UCSD-AML1 (cell line): ENCODE measurements around the gene SYNCRIP.
"Not testable (repeated sequence)": the region's sequence is repeated elsewhere in the genome, so short reads cannot be mapped to it uniquely, and the experiment has no call there.

ENCODE experiments used
- DNase-seq: peaks from one replicate; lab custom pipeline; 2025; ENCODE audit not compliant: unreplicated experiment; lab: John Stamatoyannopoulos, UW

SYNCRIP gene

DNA sequence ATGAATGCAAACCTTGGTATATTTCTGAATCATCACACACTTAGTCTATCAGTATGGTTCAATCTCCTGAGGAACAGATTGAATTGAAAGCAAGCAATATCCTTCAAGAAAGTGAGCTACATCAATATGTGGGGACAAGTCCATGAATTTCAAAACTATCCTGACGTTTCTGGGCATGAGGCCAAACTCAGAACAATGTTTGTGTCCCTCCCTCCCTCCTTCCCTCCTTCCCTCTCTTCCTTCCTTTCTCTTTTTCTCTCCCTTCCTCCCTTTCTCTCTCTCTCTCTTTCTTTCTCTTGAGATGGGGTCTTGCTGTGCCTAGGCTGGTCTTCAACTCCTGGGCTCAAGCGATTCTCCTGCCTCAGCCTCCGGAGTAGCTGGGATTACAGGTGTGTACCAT lies 27.9 kb upstream of the SYNCRIP start:
- no peak for DNase-seq

DNA sequence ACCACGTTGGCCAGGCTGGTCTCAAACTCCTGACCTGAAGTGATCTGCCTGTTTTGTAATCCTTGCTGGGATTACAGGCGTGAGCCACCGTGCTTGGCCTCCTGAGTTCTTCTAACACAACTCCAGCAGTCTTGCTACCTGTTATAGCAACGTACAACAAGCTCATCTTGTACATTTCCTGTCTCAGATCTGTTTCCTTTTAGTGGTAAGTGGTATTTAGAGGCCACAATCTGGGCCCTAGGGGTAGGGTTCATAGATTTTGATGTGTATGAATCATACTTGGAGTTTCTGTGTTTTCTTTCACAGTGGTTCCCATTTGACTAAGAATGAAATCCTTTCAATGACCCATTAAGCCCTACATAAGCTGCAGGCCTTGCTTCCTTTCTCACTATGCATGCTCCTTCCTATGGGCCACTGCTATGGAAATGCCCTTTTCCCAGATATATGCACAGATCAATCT lies 27.1 kb upstream of the SYNCRIP start:
- no peak for DNase-seq

DNA sequence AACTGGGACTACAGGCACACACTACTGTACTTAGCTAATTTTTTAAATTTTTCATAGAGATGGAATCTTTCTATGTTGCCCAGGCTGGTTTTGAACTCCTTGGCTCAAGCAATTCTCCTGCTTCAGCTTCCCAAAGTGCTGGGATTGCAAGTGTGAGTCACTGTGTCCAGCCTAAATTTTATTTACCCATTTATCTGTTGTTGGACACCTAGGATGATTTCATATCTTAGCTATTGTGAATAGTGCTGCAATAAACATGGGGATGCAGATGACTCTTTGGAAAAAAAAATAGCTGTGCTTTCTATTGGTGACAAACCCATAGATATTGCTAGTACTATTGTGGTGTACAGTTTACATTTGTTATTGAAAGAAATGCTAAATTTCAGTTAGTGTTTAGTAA lies 19.6 kb upstream of the SYNCRIP start:
- DNase-seq = no peak

DNA sequence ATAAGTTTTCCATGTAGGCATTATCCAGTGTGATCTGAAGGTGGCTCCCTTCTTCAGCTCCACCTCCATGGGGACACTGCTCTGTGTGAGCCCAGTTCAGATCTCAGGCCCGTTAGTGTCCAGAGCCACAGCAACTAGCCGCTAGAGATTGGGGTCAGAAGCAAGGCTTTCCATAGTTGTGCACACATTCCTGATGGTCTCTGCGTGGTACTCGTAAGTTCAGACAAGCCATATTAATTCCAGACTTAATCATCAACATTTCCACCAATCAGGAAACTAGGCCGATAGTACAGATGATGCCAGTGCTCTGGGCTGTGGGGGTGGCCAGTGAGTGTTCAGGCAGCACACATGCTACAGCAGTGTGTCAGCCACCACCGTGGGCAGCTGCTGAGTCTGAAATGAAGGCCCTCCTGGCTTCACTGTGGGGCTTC lies 17.5 kb upstream of the SYNCRIP start:
- DNase-seq = peak; percentile 16

DNA sequence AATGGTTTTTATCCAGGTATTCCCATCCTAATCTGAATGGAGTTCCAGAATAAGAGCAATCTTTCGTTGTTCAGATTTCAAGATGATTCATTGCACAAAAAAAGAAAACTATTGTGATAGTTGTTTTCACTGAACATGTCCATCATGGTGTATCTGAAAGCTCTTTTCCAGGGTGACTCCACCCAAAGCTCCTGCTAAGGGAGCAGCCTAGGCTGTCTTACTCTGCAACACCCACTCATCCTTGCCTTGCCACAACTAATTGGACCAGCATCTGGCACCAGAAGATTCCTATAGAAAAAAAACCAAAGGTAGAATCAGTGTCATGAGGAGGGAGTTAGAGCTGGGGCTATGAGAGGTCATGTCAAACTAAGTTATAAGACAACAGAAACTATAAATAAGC lies 7.9 kb upstream of the SYNCRIP start:
- DNase-seq = no peak

DNA sequence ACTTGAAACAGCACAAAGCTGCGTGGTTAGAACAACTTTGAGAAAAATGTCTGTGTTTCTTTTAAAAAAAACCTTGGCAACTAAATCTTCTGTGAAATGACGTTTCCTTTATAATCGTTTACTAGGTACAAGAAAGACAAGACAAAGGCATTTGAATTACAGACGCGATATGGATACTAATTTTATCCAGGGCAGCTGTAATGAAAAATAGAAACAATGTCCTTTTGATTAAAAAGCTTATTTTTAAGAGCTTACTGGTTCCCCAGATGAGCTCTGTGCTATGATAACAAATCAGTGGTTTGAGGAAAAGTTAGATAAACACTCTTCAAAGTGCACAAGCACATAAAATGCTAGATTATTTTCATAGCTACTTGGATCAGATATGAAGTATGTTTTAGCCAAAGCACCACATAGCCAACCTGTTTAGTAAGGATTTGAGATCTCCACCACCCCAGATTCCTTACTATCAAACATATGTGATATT lies 1.6 kb upstream of the SYNCRIP start:
- no peak for DNase-seq

DNA sequence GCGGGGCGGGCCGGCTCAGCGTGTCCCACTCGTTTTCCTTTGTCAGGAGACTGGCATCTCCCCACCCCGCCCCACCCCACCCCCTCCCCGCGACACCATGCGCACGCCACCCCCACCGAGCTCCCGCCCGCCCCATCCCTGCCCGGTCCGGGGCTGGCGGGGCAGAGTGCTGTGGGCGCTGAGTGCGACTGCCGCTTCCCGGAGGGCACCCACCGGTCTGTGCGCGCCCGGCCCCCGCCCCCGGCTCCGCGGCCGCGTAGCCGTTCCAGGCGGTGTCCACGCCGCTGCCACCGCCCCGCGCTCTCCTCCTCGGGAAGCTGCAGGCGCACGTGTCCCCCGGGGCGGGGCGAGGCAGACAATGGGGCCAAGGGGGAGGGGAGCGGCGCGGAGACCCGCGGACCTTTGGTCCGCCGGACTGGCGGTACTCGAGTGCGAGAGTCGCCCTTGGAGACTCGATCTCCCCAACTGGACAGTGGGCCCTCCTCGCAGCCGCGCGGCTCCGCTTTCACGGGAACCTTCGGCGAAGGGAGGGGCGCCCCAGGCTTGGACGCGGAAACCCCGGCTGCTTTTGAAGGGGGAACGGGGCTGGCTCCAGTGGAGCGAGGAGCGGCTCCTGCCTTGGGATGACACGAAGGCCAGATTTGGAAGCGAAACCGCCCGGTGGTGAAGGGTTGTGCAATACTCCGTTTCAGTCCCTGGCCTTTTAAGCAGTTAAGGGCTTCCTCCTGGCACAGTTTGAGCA lies 1.0 kb upstream of the SYNCRIP start:
- peak; percentile 93 for DNase-seq

DNA sequence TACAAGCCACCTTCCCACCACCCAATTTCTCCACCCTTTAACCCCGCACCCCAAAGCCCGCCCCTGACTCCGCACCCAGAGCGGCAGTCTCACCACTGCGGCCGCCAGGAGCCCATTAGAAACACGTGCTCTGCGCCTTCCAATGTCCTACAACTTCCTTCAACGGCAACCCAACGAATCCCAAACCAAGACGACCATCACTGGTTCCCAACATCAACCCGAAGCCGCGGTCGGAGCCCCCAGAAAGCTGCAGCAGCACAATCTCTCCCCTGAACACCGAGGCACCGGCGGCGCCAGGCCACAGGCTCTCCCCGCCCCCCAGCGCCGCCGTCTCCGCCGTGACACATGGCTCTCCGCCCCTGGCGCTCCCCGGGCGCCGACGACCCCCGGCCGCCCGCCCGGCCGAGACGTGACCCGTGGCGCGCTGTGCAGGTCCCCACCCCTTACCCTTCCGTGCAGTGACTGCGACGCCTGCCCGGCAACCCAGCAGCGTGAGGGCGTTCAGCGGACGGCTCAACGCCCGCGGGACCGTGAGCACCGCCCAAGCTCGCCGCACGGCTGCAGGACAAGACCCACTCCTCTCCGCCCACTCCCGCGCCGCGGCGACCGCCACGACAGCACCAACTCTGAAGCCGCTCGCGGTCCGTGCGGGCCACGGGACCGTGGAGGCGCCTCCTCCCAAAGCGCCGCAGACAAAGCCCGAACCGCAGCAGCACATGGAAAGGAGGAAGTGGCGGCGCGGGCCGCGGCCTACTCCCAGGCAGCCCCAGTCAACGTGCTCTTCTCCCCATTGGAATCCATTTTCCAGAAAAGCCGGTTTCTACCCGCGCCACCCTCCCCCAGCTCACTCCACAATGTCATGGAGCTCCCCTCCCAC lies 551 bp downstream of the SYNCRIP start:
- DNase-seq = peak; percentile 75

DNA sequence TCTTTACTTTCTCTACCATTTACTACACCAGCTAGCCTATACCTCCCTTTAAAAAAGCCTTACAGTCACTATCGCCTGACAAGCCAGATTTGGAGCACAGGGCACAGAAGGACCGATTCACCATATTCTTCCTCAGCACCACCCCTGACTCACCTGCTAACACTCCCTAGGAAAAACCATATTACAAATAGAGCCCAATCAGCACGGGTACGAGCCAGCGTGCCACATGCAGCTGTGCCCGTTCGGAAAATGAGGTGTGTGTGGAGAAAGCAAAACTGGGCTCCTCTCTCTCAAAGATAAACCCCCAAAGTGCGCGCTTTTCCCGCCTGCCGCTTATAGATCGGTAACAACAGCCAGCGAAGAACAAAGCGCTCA lies 1.2 kb downstream of the SYNCRIP start:
- DNase-seq = no peak

DNA sequence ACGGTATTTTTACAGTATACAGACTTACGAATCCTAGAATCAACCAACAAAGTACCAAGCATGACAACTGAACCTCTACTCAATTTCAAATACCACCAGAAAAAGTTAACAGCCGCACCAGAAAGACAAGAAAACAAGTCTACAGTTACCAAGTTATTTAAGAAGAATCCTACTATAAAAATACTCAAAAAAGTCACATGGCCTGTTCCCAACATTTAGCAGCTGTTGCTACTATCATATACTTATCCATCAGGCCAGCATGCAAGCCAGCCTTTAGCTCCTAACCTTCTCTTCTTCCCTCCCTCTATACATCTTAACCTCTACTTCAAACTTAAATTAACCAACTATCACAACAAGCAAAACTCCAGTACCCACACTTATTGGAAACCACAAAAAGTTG lies 1.9 kb downstream of the SYNCRIP start:
- no peak for DNase-seq

DNA sequence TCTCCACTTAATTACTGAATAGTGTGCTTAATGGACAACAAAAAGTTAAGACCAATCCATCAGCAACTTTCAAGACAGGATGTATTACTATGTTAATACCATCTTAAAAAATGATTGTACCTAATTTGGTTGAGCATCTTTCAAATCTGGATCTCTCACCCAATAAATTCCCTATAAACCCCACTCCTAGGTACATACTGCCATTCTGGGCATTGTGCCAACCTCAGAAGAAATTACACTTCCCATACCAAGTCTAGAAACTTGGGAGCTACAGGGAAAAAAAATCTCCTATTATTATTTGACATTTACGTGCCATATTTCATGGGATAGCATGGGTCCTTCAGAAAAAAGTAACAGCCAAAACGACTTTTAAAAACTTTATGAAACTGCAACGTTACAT lies 5.1 kb downstream of the SYNCRIP start:
- no peak for DNase-seq

DNA sequence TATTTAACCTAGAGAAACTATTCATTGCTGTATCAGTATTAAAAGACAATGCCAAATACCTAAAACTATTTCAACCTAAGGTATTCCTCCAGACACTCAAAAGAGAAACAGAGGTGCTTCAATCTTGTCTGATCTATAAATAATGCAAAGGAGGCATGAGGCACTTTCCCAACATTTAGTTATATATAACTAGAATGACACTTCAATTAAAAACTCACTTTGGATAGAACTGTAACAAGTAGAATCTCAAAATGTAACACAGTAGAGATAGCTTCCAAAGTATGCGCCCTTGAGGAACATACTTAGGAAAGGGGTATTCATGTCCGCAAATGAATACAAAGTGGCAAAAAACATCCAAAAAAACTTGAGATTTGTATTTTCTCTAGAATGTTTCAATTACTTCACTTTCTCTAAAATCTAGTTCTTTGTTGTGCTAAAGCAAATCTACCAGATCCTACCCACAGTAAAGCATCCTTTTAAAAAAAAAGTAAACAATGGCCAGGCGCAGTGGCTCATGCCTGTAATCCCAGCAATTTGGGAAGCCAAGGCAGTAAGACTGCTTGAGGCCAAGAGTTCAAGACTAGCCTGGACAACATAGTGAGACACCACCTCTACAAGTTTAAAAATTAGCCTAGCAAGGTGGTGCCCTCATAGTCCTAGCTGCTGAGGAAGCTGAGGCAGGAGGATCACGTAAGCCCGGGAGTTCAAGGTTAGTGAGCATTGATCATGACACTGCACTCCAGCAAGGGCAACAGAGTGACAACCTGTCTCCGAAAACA lies 10.3 kb downstream of the SYNCRIP start:
- no peak for DNase-seq

DNA sequence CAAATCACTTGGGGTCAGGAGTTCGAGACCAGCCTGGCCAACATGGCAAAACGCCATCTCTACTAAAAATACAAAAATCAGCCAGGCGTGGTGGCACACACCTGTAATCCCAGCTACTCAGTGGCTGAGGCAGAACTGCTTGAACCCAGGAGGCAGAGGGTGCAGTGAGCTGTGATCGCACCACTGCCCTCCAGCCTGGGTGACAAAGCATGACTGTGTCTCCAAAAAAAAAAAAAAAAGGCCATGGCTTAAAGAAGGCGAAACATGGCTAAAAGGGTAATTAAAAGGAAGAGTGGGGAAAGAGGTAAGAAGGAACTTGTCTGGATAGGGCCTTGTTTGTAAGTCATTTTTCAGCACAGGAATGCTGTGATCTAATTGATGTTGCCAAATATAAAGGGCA lies 11.6 kb downstream of the SYNCRIP start:
- DNase-seq = not testable (repeated sequence)

DNA sequence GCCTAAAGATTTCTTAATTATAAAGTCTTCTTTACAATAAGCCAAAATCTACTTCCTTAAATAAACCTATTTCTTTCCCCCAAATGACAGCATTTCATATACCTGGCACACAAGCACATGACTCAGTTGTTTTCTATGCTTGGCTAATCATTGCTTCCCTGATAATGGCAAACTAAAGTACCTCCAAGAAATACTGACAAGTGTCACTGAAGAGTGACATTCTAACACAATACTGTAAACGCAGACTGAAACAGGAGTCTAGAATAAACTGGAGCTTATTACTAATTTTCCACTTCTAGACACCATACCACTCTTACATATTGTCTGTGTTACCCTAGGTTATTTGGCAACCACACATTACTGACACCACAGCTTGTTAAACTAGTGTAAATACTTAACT lies 14.3 kb downstream of the SYNCRIP start:
- no peak for DNase-seq

DNA sequence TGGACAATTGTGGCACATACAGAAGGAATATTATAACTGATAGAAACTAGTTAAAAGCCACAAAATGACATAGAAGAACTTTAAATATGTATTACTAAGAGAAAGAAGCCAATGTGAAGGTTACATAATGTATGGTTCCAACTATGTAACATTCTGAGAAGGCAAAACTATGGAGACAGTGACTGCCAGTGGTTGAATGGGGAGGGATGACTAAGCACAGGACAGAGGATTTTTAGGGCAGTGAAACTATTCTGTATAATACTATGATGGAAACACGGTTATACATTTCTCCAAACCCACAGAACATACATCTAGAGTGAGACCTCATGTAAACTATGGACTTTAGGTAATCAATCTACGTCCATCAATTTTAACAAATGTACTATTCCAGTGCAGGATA lies 22.4 kb downstream of the SYNCRIP start:
- DNase-seq = no peak

DNA sequence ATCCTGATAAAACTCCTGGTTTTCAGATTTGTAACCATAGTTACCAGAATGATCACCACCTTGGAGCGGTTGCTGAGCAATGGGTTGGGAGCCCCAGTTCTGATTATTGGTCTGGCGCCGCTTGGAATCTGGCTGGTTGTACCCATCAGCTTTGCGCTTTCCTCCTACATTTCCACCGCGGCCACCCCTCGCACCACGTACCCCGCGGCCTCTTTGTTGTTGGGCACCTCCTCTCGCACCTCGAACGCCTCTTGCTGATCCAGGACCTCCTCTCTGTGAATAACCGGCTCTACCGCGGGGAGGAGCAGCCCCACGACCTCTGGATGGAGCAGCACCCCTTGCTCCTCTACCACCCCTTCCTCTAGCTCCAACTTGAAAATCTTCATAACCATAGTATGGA lies 27.9 kb downstream of the SYNCRIP start:
- DNase-seq = no peak

DNA sequence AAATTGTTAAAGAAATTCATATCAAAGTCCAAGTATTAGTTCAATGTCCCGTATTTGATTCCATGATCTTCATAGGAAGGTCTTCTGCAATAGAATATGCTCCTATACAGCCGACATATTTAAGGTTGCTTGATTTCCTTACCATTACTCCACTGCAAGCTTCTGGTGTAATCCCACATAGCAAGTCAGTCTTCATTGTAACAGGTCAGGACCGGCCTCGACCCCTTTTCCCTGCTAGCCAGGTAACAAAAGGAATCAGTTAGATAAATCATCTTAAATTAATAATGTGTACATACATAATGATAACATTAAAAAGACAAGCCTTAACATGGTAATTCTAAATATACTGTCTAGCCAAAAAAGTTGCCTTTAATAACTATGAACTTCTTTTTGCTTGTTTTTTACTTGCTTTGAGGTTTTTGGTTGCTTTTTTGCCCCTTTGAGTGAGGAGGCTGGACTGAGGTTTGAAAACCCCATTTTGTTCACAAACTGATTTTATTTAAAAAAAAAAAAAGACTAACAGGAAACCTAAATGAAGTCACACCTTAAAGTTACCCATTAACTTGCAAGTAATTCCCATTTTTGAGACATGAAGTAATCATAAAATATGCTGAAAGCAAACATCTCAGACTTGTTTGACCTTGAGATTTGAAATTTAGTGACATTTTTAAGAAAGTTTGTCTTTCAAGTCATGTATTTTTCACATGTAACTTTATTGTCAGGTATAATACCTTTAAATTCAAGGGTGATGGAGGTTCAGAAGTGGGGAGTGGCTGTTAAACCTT lies 29.8 kb downstream of the SYNCRIP start:
- DNase-seq = no peak

DNA sequence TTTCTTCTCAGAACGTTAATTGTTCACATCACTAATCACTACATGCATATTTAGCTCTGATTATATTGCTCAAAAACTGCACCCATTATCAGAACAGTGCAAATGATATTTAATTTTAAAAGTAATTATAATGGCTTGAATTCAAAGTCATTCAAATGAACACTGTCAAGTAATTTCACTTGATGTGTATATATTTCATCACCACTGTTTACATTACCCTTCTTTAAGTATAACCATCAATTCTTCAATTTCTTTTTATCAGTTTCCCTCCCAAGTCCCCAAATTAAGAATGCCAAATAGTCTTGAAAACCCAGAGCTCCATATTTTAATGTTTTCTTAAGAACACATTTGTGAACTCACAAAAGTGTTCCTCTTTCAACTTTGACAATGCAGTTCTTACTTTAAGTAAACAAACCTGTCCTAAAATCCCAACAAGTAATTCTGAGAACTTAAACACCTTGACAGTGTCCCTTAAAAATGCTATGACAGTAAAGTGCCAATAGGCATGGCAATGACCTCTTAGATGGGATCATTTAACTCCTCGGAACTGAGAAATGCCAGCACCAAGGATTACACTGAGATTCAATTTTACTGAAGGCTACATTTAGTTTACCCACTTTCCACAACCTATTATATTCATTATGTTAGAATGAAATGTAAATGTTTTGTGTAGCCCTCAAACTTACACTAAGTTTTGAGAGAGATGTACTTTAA lies 32.3 kb downstream of the SYNCRIP start:
- DNase-seq = no peak

DNA sequence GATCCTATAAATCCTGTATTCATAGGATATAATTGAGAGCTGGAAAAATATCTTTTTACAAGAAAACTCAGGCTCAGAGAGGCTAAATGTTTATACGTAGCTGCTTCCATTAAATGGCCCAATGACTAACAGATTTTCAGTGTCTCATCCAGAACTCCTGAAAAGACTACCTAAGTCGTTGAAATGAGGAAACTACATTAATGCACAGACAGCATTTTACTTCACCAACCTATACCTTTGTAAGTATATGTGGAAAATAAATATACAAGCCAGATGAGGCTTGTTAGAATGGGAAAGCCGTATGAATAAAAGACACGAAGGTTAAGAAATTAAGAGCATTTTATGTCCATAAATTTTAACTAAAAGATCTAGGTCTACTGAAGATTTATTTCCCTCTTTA lies 40.6 kb downstream of the SYNCRIP start:
- DNase-seq = no peak

DNA sequence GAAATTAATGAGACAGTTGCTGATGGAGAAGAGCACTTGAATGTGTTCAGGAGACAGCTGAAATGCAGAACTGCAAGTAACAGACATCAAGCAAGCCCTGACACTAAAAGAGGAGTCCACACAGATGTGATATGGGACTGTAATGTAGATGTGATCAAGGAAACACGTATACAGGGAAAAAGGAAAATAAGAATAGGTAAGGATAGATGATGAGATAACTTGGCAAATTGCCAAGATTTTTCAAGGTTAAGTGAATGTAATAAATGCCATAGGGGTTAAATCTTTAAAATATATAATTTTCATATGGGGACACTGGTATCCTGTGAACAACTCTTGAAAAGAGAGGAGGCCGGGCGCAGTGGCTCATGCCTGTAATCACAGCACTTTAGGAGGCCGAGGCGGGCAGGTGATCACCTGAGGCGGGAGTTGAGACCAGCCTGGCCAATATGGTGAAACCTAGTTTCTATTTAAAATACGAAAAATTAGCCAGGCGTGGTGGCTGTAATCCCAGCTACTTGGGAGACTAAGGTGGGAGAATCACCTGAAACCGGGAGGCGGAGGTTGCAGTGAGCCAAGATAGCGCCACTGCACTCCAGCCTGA lies 41.9 kb downstream of the SYNCRIP start:
- DNase-seq = no peak
